Epithelial cell of proximal tubule (primary cell): ENCODE data around the gene EEF1G. TPM values are rescaled to one million over a fixed set of nuclear protein-coding genes. Genes with fewer than 3 reads are reported as not detected.
"Not testable (repeated sequence)": the region's sequence is repeated elsewhere in the genome, so short reads cannot be mapped to it uniquely, and the experiment has no call there.

ENCODE experiments used
- DNase-seq: peaks from one replicate; pipeline ENCODE4 v3.0.0-alpha.2; 2011; ENCODE audit warnings: low read depth
- H3K4me3 ChIP-seq: 2 replicates; pipeline ENCODE4 v1.5.1; 2011; ENCODE audit warnings: low read depth, mild to moderate bottlenecking, low read length
- total RNA-seq: library from RNA; depleted of rRNA; stranded (reverse); fragments of >200 nt; gene quantifications from 2 replicates; pipeline ENCODE4 v1.2.3, GENCODE V29; 2015
- TF ChIP-seq, protein P1 (sequence below): conservative IDR thresholded peaks from 2 replicates; pipeline ENCODE4 v1.5.1; 2012; ENCODE audit warnings: low read depth, mild to moderate bottlenecking, low read length

The EEF1G gene
- total RNA-seq, 1 donor from 2014 or later: 2,170 TPM

GRCh38 chr11:62556108-62556874 is 17.4 kb downstream of the EEF1G start:
- DNase-seq: peak; percentile 84
- TF ChIP-seq, protein P1, sequence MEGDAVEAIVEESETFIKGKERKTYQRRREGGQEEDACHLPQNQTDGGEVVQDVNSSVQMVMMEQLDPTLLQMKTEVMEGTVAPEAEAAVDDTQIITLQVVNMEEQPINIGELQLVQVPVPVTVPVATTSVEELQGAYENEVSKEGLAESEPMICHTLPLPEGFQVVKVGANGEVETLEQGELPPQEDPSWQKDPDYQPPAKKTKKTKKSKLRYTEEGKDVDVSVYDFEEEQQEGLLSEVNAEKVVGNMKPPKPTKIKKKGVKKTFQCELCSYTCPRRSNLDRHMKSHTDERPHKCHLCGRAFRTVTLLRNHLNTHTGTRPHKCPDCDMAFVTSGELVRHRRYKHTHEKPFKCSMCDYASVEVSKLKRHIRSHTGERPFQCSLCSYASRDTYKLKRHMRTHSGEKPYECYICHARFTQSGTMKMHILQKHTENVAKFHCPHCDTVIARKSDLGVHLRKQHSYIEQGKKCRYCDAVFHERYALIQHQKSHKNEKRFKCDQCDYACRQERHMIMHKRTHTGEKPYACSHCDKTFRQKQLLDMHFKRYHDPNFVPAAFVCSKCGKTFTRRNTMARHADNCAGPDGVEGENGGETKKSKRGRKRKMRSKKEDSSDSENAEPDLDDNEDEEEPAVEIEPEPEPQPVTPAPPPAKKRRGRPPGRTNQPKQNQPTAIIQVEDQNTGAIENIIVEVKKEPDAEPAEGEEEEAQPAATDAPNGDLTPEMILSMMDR: no peak
- H3K4me3 ChIP-seq: peak overlapping the region; percentile 54

DNA sequence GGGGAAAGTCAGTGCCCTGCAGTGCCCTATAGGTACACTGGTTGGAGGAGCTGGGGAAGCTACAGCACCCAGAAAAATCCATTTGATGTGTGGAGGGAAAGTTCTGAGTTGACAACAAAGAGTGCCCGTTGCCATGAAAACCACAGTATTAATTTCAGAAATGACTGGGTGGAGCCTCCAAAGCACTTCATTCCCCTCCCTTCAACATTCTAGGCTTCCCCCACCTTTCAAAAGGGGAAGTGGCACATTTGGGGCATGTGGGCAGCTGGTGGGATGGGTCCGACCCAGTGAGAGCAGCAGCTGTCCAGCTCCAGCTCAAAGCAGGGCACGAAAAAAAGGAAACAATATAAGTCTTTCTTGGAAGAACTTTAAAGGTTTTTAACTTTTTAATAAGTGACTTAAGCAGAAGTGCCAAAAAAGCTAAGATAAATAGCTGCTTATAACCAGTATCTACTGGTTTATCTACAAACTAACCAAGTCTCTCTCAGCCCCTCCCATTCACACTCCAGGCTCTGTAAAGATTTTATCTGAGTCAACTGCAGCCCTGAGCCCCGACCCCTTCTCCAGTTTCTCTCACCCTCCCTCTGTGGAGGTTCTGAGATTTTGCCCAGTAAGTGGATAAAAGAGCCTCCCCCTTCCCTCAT is 18.1 kb downstream of the EEF1G start:
- DNase-seq: no peak
- TF ChIP-seq, protein P1: no peak
- peak overlapping the region; percentile 54 for H3K4me3 ChIP-seq

GRCh38 chr11:62554387-62555167 is 19.1 kb downstream of the EEF1G start:
- DNase-seq: no peak
- TF ChIP-seq, protein P1: no peak
- H3K4me3 ChIP-seq: peak overlapping the region; percentile 29

DNA sequence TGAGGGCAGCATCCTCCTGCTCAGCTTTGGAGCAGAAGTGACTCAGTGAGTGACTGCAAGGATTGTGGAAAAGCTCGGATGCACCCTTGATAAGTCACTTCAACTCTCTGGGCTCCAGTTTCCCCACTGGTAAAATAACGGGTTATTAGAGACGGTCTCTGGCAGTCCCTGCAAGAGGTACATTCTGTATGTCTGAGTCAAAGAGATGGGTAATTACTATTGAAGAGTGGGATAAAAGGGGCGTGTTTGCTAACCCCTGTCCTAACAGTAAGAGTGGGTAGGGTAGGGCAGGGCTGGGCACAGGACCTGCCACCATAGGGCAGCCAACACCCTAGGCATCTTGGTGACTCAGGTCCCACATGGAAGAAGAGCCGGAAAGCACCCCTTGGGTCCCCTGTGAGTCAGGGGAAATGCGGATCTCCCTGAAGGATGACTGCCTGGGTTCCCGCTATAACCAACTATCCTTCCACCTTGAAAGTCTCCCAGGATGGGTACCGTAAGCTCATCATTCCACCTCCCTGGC is 19.8 kb downstream of the EEF1G start:
- DNase-seq: peak; percentile 77
- H3K4me3 ChIP-seq: peak overlapping the region; percentile 29
- TF ChIP-seq, protein P1: no peak

DNA sequence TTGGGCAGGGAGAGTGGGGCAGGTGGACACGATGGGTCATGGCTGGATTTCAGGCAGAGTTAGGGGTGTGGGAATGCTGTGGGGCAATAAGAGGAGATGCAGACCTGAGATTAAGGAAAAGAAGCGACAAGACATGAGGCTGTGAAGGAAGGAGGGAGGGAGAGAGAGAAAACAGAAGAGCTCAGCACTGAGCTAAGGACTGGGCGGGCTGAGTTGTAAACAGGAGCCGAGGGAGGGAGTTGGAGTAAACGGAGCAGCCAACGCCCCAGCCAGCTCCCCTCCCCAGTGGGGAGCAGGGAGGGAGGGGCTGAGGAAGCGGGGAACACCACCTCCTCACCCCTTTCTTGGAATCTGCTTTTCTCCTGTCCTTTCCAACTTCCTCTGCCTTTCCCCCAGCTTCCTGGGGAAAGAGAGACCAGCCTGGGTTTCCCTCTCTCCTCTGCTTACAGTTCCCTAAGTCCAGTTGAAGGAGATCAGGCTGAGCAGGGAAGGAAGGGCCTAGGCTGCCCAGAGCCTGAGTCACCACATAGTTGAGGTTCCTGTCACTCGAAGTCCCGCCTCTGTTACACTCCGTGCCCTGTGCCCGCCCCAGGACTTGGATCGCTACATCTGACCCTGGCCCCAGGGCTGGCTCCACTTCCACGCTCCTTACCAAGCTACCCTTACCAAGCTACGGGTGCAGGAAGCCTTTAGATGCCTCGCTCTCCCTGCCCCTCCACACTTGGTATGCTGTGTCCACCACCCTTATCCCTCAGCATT is 20.4 kb downstream of the EEF1G start:
- DNase-seq: peak; percentile 95
- peak overlapping the region; percentile 49 for H3K4me3 ChIP-seq
- TF ChIP-seq, protein P1: no peak

DNA sequence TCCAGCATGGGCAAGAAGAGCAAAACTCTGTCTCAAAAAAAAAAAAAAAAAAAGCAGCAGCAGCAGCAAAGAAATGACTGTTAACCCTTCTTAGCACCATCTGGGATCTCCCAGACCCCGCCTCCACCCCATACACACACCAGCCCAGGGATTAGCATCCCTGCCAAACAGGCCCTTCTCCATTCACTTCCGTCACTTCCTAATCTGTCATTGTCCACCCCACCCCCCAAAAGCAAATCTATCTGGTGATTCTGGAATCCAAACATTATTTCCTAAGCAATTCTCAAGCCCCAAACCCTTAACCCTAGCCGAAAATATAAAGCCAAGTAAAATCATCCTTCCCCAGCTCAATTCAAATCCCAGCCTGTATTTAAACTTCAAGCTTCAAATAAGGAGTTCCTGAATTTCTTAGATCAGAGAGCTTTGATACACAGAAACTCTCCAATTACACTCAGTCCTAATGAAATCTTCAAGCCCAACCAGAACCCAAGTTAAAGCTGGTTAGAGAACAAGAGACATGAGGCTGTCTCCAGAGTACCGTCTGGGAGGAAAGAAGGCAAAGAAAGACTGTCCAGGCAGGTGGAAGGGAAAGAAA is 21.1 kb downstream of the EEF1G start:
- TF ChIP-seq, protein P1: no peak
- DNase-seq: no peak
- peak overlapping the region; percentile 49 for H3K4me3 ChIP-seq

DNA sequence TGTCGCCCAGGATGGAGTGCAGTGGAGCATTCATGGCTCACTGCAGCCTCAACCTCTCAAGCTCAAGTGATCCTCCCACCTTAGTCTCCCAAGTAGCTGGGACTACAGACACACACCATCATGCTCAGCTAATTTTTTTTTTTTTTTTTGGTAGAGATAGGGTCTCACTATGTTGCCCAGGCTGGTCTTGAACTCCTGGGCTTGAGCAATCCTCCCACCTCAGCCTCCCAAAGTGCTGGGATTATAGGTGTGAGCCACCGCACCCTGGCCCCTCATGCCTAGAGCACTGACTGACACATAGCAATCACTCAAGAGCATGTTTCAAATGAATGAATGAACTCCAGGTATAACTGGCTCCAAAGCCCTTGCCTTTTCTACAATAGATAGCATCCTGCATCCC is 23.2 kb downstream of the EEF1G start:
- not testable (repeated sequence) for DNase-seq, H3K4me3 ChIP-seq
